LNCAP (cell line): ENCODE results near the gene CUEDC1.

Experiments
- TF ChIP-seq, protein P1 (sequence below): fragments of 450-650 bp; IDR thresholded peaks from 2 replicates; pipeline ENCODE4 v1.5.1; 2017; ENCODE audit warnings: mild to moderate bottlenecking

Gene CUEDC1

DNA sequence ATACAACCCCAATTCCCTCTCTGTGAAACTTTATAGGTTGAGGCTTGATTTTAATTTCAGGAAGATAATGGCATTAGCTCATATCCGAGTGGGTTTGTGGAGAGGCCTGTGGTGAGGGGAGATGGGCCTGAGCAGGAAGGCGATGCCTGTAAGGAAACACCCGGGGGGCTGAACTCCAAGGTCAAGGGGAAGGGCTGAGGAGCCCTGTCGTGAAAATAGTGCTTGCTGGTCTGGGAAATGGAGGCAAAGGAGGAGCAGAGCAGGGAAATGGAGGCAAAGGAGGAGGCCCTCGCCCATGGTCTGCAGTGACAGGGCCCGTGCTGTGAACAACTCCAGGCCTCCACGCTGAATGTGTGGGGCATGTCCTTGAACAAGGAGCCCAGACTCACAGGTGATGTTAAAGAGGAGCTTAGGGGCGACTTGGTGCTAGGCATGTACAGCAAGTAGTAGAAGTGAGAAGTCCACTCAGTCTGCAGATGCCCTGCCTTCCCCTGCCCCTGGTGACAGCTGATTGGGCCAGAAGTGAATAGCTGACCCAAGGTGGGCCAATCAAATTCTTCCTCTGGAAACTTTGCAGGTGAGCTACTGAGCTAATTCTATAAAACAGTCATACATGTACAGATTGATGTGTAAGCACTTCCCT, 143.5 kb downstream of the CUEDC1 start:
- TF ChIP-seq, protein P1, sequence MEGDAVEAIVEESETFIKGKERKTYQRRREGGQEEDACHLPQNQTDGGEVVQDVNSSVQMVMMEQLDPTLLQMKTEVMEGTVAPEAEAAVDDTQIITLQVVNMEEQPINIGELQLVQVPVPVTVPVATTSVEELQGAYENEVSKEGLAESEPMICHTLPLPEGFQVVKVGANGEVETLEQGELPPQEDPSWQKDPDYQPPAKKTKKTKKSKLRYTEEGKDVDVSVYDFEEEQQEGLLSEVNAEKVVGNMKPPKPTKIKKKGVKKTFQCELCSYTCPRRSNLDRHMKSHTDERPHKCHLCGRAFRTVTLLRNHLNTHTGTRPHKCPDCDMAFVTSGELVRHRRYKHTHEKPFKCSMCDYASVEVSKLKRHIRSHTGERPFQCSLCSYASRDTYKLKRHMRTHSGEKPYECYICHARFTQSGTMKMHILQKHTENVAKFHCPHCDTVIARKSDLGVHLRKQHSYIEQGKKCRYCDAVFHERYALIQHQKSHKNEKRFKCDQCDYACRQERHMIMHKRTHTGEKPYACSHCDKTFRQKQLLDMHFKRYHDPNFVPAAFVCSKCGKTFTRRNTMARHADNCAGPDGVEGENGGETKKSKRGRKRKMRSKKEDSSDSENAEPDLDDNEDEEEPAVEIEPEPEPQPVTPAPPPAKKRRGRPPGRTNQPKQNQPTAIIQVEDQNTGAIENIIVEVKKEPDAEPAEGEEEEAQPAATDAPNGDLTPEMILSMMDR, result no peak
